K562 (cell line): Measurements from ENCODE around the gene CROCC2.

ENCODE experiments used
- CBX2 ChIP-seq: fragments of 200-600 bp; sonication (generic); IDR thresholded peaks from one replicate; pipeline ENCODE4 v1.6.1; 2012; ENCODE audit warnings: mild to moderate bottlenecking, low read length, inconsistent platforms; ENCODE audit not compliant: insufficient read depth, poor library complexity, severe bottlenecking
- CHD7 ChIP-seq: fragments of 200-600 bp; sonication (generic); IDR thresholded peaks from one replicate; pipeline ENCODE4 v1.6.1; 2012; ENCODE audit warnings: mild to moderate bottlenecking, low read depth, low read length, inconsistent platforms
- EZH2 ChIP-seq: IDR thresholded peaks from 2 replicates; pipeline ENCODE4 v1.6.1; 2012; ENCODE audit warnings: low read depth, mild to moderate bottlenecking, inconsistent platforms, low read length, borderline replicate concordance
- FOXK2 ChIP-seq, 2 experiments: fragments of 450-650 bp; IDR thresholded peaks in 1 of 2; conservative IDR thresholded peaks in 1 of 2; 2 replicates each; pipeline ENCODE4 v1.6.1; 2016; ENCODE audit warnings: low read depth in 2 of 2, mild to moderate bottlenecking in 1 of 2
- HMG20B ChIP-seq: fragments of 250-450 bp; sonication (Bioruptor Pico); IDR thresholded peaks from 2 replicates; pipeline ENCODE4 v1.5.0; 2021; ENCODE audit warnings: mild to moderate bottlenecking
- NONO ChIP-seq, 2 experiments: fragments of 200-400 bp in 1 of 2; fragments of 450-650 bp in 1 of 2; formaldehyde crosslinking in 1 of 2; IDR thresholded peaks; 2 replicates each; pipeline ENCODE4 v1.6.1; 2017; ENCODE audit warnings: low read depth in 2 of 2, mild to moderate bottlenecking in 2 of 2, moderate library complexity in 2 of 2, low read length in 1 of 2
- NRF1 ChIP-seq, 2 experiments: fragments of 450-650 bp; IDR thresholded peaks in 1 of 2; conservative IDR thresholded peaks in 1 of 2; 2 replicates each; pipeline ENCODE4 v1.6.1; 2014; ENCODE audit warnings: mild to moderate bottlenecking in 2 of 2
- PCBP1 ChIP-seq: fragments of 200-400 bp; formaldehyde crosslinking; IDR thresholded peaks from 2 replicates; pipeline ENCODE4 v1.6.1; 2018; ENCODE audit warnings: mild to moderate bottlenecking, low read depth, low read length; ENCODE audit not compliant: poor library complexity, severe bottlenecking
- POLR2A ChIP-seq: fragments of 450-650 bp; conservative IDR thresholded peaks from 2 replicates; pipeline ENCODE4 v1.6.1; 2016
- ZBTB17 ChIP-seq: fragments of 450-650 bp; formaldehyde crosslinking; IDR thresholded peaks from 2 replicates; pipeline ENCODE4 v1.4.0; 2020; ENCODE audit warnings: mild to moderate bottlenecking
- ZNF174 ChIP-seq: fragments of 250-450 bp; sonication (Bioruptor Pico); IDR thresholded peaks from 2 replicates; pipeline ENCODE4 v1.4.0; 2020; ENCODE audit warnings: mild to moderate bottlenecking
- ZZZ3 ChIP-seq: fragments of 450-650 bp; IDR thresholded peaks from 2 replicates; pipeline ENCODE4 v1.6.1; 2016; ENCODE audit warnings: antibody characterized with exemption, mild to moderate bottlenecking, moderate library complexity
- TF ChIP-seq, protein P1 (sequence below), 2 experiments: fragments of 450-650 bp; conservative IDR thresholded peaks; 2 replicates each; pipeline ENCODE4 v1.6.1; 2017; ENCODE audit warnings: mild to moderate bottlenecking in 2 of 2, moderate library complexity in 2 of 2
- TF ChIP-seq, protein P2 (sequence below): sonication (generic); formaldehyde crosslinking; IDR thresholded peaks from 2 replicates; pipeline ENCODE4 v1.8.0; 2022; ENCODE audit warnings: mild to moderate bottlenecking, missing genetic modification reagents

DNA sequence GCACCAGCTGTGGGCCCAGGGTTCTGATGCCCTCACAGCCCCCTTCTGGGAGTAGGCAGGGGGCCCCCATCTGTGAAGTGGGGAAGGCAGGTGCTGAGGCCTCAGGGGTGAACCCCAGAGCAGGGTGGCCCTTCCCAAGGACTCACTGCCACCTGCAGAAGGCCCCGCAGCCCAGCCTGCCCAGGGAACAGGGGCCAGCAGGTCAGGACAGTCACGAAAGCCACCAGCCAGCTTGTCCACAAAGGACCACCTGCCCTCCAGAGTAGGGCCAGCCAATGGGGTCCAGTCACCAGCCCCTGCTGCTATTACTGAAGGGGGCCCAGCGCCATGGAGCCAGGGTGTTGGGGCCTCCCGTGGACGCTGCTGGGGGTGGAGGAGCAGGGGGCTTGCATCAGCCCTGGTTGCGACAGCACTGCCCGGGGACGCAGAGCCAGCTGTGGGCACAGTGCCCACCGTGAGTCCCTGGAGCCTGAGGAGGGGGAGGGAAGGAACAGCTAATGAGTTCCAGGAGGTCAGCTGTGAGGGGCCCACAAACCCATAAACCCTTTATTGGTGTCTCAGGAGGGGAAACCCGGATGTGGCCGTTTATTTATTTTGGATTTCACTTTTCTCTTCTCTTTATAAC, 80.8 kb downstream of the CROCC2 start:
- TF ChIP-seq, protein P1, sequence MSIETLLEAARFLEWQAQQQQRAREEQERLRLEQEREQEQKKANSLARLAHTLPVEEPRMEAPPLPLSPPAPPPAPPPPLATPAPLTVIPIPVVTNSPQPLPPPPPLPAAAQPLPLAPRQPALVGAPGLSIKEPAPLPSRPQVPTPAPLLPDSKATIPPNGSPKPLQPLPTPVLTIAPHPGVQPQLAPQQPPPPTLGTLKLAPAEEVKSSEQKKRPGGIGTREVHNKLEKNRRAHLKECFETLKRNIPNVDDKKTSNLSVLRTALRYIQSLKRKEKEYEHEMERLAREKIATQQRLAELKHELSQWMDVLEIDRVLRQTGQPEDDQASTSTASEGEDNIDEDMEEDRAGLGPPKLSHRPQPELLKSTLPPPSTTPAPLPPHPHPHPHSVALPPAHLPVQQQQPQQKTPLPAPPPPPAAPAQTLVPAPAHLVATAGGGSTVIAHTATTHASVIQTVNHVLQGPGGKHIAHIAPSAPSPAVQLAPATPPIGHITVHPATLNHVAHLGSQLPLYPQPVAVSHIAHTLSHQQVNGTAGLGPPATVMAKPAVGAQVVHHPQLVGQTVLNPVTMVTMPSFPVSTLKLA (conservative IDR thresholded peaks at IDR 0.05) = no peak
- TF ChIP-seq ZBTB17 (no peak), PCBP1 (no peak), NONO (IDR thresholded peaks at IDR 0.05; ENCODE audit: low read depth in 2 of 2, low read length in 1 of 2) (no peak), CBX2 (no peak), HMG20B (no peak), EZH2 (no peak), NRF1 (conservative IDR thresholded peaks at IDR 0.05 in 1 of 2, IDR thresholded peaks at IDR 0.05 in 1 of 2) (no peak), ZZZ3 (no peak), POLR2A (no peak), FOXK2 (conservative IDR thresholded peaks at IDR 0.05 in 1 of 2, IDR thresholded peaks at IDR 0.05 in 1 of 2; ENCODE audit: low read depth in 2 of 2) (no peak), ZNF174 (CRISPR knock-in tag) (no peak), CHD7 (no peak)
- TF ChIP-seq, protein P2, sequence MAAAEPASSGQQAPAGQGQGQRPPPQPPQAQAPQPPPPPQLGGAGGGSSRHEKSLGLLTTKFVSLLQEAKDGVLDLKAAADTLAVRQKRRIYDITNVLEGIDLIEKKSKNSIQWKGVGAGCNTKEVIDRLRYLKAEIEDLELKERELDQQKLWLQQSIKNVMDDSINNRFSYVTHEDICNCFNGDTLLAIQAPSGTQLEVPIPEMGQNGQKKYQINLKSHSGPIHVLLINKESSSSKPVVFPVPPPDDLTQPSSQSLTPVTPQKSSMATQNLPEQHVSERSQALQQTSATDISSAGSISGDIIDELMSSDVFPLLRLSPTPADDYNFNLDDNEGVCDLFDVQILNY (CRISPR knock-in tag) = no peak
